Measurements from ENCODE around the gene TSC22D2. TPM values are rescaled to one million over a fixed set of nuclear protein-coding genes. Genes with fewer than 3 reads are reported as not detected.

Gene TSC22D2
- total and polyA plus RNA-seq, 2 donors (not counting 3 experiments of a cell fraction or from before 2014, with no cell fraction given): 7.6 to 43.9 TPM

GRCh38 chr3:150447084-150447483, 39.0 kb downstream of the TSC22D2 start:
- intact Hi-C loops (cut with micrococcal nuclease) (loop anchor here (1.0 kb wide), 1 partner anchor 8 kb away; no protein-coding TSS in a partner anchor), dilution Hi-C loops (cut with MboI; ENCODE audit: extremely low pct_ligation_motif_present, low sequenced_read_pairs) (no loop called here)
- Histone ChIP-seq H3K4me3 (replicated peaks in 1 of 3; ENCODE audit: insufficient read depth in 1 of 3, low read depth in 1 of 3, low read length in 3 of 3) (no peak overlapping the region), H3K9me3 (replicated peaks; ENCODE audit: control insufficient read depth, insufficient read depth, low read length) (no peaks in the 10 kb centered on the region), H3K9ac (replicated peaks; ENCODE audit: extremely low read depth, insufficient read depth, low read length) (peak overlapping the region; percentile 40), H4K20me1 (replicated peaks; ENCODE audit: control insufficient read depth, extremely low read depth, insufficient read depth, low read length) (peaks cover 5% of the 10 kb centered on the region), H3K36me3 (ENCODE audit: control insufficient read depth in 2 of 2, extremely low read depth in 1 of 2, insufficient read depth in 2 of 2, low read length in 2 of 2) (peaks cover 0 to 3% of the 10 kb centered on the region in 2 experiments), H3K79me2 (ENCODE audit: control insufficient read depth, insufficient read depth, low read length) (peaks cover 79% of the 10 kb centered on the region), H3K27me3 (ENCODE audit: control insufficient read depth in 2 of 2, insufficient read depth in 2 of 2, low read length in 2 of 2) (no peaks in the 10 kb centered on the region), H3K27ac (ENCODE audit: insufficient read depth, low read depth, low read length) (peak overlapping the region; percentile 84), H3K4me1 (ENCODE audit: control insufficient read depth, extremely low read depth, insufficient read depth, low read length) (peaks cover 66% of the 10 kb centered on the region), H3K9me1 (replicated peaks; ENCODE audit: control insufficient read depth, extremely low read depth, insufficient read depth, low read length) (no peaks in the 10 kb centered on the region), H2AFZ (ENCODE audit: low read depth, low read length) (no peak overlapping the region), H3K4me2 (ENCODE audit: insufficient read depth, low read length) (peak overlapping the region; percentile 32)
- FAIRE-seq: no peak
- BruUV-seq (replicated peaks): no TSS peak
- TF ChIP-seq FOS (IDR thresholded peaks at IDR 0.05; ENCODE audit: borderline replicate concordance, insufficient read depth, low read length) (no peak), POLR2AphosphoS5 (IDR thresholded peaks at IDR 0.05; ENCODE audit: insufficient read depth, low read depth, low read length) (no peak), CTCF (IDR thresholded peaks at IDR 0.05; ENCODE audit: extremely low read depth in 1 of 2, insufficient read depth in 1 of 2, low read depth in 1 of 2, low read length in 2 of 2) (no peak), POLR2A (IDR thresholded peaks at IDR 0.05; ENCODE audit: low read depth, low read length) (no peak), GATA2 (IDR thresholded peaks at IDR 0.05; ENCODE audit: insufficient read depth, insufficient read length, low read depth, low read length) (no peak), MYC (IDR thresholded peaks at IDR 0.05; ENCODE audit: low read depth, low read length) (no peak), JUN (IDR thresholded peaks at IDR 0.05; ENCODE audit: borderline replicate concordance, insufficient read depth, insufficient read length, low read depth) (no peak), EZH2 (IDR thresholded peaks at IDR 0.05; ENCODE audit: borderline replicate concordance, low read depth, low read length, severe bottlenecking) (no peak), MAX (IDR thresholded peaks at IDR 0.05; ENCODE audit: insufficient read depth, insufficient read length) (no peak)
- ChIA-PET CTCF (interaction anchor here (1.4 kb wide), 1 partner anchor 12 kb away, joined by 5 read pairs; no protein-coding TSS in a partner anchor), POLR2A (no interaction called here)
- DNase-seq (ENCODE audit: low read depth, low spot score): peak; percentile 32

All from endothelial cell of umbilical vein (primary cell).